ENCODE measurements around the gene ST6GALNAC3. TPM values are rescaled to one million over a fixed set of nuclear protein-coding genes. Genes with fewer than 3 reads are reported as not detected.

ST6GALNAC3 gene
- polyA plus RNA-seq, 1 experiment, result 0.05 TPM

DNA sequence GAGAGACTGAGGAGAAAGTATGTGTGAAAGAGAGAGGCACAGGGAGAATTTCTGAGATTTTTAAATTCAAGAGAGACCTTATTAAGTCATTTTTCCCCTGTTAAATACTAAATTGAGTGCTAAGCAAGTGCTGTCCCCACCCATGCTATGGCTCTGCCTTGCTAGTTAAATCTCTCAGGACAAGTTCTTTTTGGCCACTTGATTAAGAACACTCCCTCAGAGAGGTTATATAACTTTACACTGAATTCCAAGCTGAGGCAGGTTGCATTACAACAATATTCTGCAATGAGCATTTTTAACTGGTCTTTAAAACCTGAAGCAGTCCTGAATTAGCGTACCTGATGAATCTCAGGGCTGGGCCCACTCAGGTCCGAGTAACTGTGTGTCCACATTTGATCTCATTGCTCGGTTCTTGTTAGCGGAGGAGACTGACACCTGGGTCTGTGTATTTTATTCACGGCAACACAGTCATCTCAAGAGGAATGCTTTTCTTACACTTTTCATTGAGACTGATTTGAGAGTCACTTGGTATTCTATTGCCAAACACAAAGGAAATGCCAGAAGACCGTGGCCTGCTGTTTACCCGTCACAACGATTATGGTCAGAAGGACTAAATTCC, 605.1 kb downstream of the ST6GALNAC3 start:
- Histone ChIP-seq H3K36me3 (ENCODE audit: control insufficient read depth, insufficient read depth, low read length) (no peaks in the 10 kb centered on the region), H3K4me3 (ENCODE audit: low read depth, low read length) (no peak overlapping the region), H3K27me3 (ENCODE audit: control insufficient read depth, insufficient read depth, low read length) (no peaks in the 10 kb centered on the region)
- TF ChIP-seq, protein P1, sequence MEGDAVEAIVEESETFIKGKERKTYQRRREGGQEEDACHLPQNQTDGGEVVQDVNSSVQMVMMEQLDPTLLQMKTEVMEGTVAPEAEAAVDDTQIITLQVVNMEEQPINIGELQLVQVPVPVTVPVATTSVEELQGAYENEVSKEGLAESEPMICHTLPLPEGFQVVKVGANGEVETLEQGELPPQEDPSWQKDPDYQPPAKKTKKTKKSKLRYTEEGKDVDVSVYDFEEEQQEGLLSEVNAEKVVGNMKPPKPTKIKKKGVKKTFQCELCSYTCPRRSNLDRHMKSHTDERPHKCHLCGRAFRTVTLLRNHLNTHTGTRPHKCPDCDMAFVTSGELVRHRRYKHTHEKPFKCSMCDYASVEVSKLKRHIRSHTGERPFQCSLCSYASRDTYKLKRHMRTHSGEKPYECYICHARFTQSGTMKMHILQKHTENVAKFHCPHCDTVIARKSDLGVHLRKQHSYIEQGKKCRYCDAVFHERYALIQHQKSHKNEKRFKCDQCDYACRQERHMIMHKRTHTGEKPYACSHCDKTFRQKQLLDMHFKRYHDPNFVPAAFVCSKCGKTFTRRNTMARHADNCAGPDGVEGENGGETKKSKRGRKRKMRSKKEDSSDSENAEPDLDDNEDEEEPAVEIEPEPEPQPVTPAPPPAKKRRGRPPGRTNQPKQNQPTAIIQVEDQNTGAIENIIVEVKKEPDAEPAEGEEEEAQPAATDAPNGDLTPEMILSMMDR (IDR thresholded peaks at IDR 0.05; ENCODE audit: insufficient read depth, low read depth, low read length), result no peak
- POLR2A ChIA-PET, result no interaction called here
- no peak for DNase-seq (ENCODE audit: low read depth)
- CTCF ChIA-PET, result no interaction called here

DNA sequence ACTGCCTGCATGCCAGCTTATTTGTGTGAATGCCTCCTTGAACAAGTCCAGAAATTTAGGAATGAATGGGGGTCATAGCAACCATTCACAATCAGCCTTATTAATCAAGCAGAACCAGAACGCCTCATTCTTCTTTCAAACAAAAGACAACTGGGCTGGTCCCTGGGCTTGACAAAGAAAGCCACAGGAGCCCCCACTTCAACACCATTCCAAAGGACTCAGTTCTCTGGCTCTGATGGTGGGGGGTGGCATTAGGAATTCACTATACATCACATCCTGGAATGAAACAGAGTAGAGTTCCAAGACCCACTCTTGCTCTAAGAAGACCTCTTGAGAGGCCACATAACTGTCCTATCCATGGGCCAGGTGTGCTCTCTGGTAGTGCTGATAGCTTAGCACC, 606.1 kb downstream of the ST6GALNAC3 start:
- ChIA-PET CTCF (no interaction called here), POLR2A (no interaction called here)
- H3K36me3 ChIP-seq (ENCODE audit: control insufficient read depth, insufficient read depth, low read length), result no peaks in the 10 kb centered on the region
- H3K4me3 ChIP-seq (ENCODE audit: low read depth, low read length), result no peak overlapping the region
- TF ChIP-seq, protein P1 (IDR thresholded peaks at IDR 0.05; ENCODE audit: insufficient read depth, low read depth, low read length), result no peak
- no peaks in the 10 kb centered on the region for H3K27me3 ChIP-seq (ENCODE audit: control insufficient read depth, insufficient read depth, low read length)
- no peak for DNase-seq (ENCODE audit: low read depth)

DNA sequence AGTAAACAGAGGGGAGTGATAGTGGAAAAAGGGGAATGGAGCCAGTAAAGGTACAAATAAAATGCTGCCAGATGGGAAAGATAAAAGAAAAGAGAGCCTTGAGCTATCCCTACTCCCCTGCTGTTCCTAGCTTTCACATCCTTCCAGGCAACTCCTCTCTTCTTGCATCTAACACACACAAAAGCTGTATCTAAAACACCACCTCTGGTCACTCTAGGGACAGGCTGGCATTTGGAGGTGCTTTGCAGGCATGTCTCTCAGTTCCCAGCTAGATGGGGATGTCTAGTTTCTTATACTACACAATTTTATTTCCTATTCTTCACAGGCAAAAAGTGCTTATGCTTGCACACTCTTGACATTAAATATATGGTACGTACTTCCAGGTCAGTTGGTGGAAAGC, 607.6 kb downstream of the ST6GALNAC3 start:
- H3K36me3 ChIP-seq (ENCODE audit: control insufficient read depth, insufficient read depth, low read length), result no peaks in the 10 kb centered on the region
- no peak for DNase-seq (ENCODE audit: low read depth)
- no peaks in the 10 kb centered on the region for H3K27me3 ChIP-seq (ENCODE audit: control insufficient read depth, insufficient read depth, low read length)
- TF ChIP-seq, protein P1 (IDR thresholded peaks at IDR 0.05; ENCODE audit: insufficient read depth, low read depth, low read length), result no peak
- no peak overlapping the region for H3K4me3 ChIP-seq (ENCODE audit: low read depth, low read length)
- ChIA-PET CTCF (interaction anchor here (0.7 to 1.1 kb wide), 2 partner anchors 10 to 32 kb away, joined by 3 read pairs; no protein-coding TSS in a partner anchor), POLR2A (no interaction called here)

Other genes starting within 250 kb of the ST6GALNAC3 start
- gene ASB17, start 142.3 kb upstream of the ST6GALNAC3 start, polyA plus RNA-seq (2011; rRNA removed), result not detected in 2 replicates